ENCODE measurements around the gene FNDC10. TPM values are rescaled to one million over a fixed set of nuclear protein-coding genes. Genes with fewer than 3 reads are reported as not detected.

The FNDC10 gene
- total and polyA plus RNA-seq, 2 experiments from 2014 or later, result 3.1 to 9.8 TPM

DNA sequence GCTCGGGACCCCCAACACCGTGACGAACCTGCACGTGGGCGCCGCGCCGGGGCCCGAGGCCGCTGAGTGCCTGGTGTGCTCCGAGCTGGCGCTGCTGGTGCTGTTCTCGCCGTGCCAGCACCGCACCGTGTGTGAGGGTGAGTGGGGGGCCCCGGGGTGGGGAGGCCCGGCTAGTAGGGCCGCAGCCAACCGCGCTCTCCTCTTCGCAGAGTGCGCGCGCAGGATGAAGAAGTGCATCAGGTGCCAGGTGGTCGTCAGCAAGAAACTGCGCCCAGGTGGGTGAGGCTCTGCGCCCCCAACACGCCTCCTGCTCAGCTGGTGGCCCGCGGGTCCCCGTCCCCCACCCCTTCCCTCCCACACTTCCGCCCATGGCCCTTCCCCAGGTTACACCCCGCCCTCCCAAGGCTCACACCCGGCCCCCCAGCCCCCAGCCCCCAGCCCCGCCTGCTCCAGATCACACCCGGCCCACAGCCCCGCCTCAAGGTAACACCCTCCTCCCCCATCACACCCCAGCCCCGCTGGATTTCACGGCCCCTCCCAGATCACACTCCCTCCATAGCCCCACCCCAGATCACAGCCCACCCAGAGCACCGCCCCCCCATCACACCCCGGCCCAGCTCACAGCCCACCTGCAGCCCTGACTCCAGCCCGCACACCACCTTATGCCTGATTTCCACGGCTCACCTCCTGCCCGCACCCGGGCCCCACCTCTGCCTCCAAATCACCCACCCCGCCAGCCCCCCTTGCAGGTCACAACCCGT lies 29.7 kb upstream of the FNDC10 start:
- Histone ChIP-seq H3K4me1 (ENCODE audit: insufficient read depth) (no peaks in the 10 kb centered on the region), H3K4me2 (ENCODE audit: unreplicated experiment) (no peak overlapping the region), H3K9ac (no peak overlapping the region), H3K4me3 (no peak overlapping the region), H3K27ac (no peak overlapping the region), H2AFZ (no peak overlapping the region), H4K20me1 (ENCODE audit: insufficient read depth) (no peaks in the 10 kb centered on the region), H3K79me2 (ENCODE audit: insufficient read depth) (no peaks in the 10 kb centered on the region), H3F3A (ENCODE audit: insufficient read depth) (no peaks in the 10 kb centered on the region), H3K9me2 (ENCODE audit: insufficient read depth) (no peaks in the 10 kb centered on the region), H3K36me3 (ENCODE audit: low read depth) (no peaks in the 10 kb centered on the region), H3K9me3 (ENCODE audit: low read depth) (no peaks in the 10 kb centered on the region), H3K27me3 (replicated peaks; ENCODE audit: insufficient read depth) (peaks cover 4% of the 10 kb centered on the region)
- no peak for DNase-seq
- TF ChIP-seq EZH2 (IDR thresholded peaks at IDR 0.05; ENCODE audit: insufficient read depth, poor library complexity, severe bottlenecking) (no peak), EZH2phosphoT487 (IDR thresholded peaks at IDR 0.05; ENCODE audit: insufficient read depth, low read depth) (no peak)
- in situ Hi-C loops (cut with MboI), result no loop called here
- 82% methylated on average over 46 of the region's 48 CpGs; no CpG with 5 or more reads in 1 of the 2 experiments for WGBS, 2 experiments (ENCODE audit: low coverage in 1 of 2, low lambda C conversion rate in 2 of 2, missing lambda C conversion rate in 2 of 2)

- H3K27ac ChIP-seq, result no peak overlapping the region
- 89 to 91% methylated on average over 21 to 50 of the region's 53 CpGs for WGBS, 2 experiments (ENCODE audit: low coverage in 1 of 2, low lambda C conversion rate in 2 of 2, missing lambda C conversion rate in 2 of 2)
- H3K36me3 ChIP-seq (ENCODE audit: low read depth), result no peaks in the 10 kb centered on the region
- H4K20me1 ChIP-seq (ENCODE audit: insufficient read depth), result no peaks in the 10 kb centered on the region
- H3K4me1 ChIP-seq (ENCODE audit: insufficient read depth), result no peaks in the 10 kb centered on the region
- peaks cover 4% of the 10 kb centered on the region for H3K27me3 ChIP-seq (replicated peaks; ENCODE audit: insufficient read depth)
- no peak overlapping the region for H3K9ac ChIP-seq
- H3K4me3 ChIP-seq, result no peak overlapping the region
- DNase-seq, result no peak
- no peaks in the 10 kb centered on the region for H3K79me2 ChIP-seq (ENCODE audit: insufficient read depth)
- H3K9me2 ChIP-seq (ENCODE audit: insufficient read depth), result no peaks in the 10 kb centered on the region
- H3F3A ChIP-seq (ENCODE audit: insufficient read depth), result no peaks in the 10 kb centered on the region
- no peak overlapping the region for H2AFZ ChIP-seq
- H3K4me2 ChIP-seq (ENCODE audit: unreplicated experiment), result no peak overlapping the region
- TF ChIP-seq EZH2 (IDR thresholded peaks at IDR 0.05; ENCODE audit: insufficient read depth, poor library complexity, severe bottlenecking) (no peak), EZH2phosphoT487 (IDR thresholded peaks at IDR 0.05; ENCODE audit: insufficient read depth, low read depth) (no peak)
- in situ Hi-C loops (cut with MboI), result no loop called here
- no peaks in the 10 kb centered on the region for H3K9me3 ChIP-seq (ENCODE audit: low read depth)
Measured at GRCh38 chr1:1628754-1629429, 29.0 kb upstream of the FNDC10 start.

DNA sequence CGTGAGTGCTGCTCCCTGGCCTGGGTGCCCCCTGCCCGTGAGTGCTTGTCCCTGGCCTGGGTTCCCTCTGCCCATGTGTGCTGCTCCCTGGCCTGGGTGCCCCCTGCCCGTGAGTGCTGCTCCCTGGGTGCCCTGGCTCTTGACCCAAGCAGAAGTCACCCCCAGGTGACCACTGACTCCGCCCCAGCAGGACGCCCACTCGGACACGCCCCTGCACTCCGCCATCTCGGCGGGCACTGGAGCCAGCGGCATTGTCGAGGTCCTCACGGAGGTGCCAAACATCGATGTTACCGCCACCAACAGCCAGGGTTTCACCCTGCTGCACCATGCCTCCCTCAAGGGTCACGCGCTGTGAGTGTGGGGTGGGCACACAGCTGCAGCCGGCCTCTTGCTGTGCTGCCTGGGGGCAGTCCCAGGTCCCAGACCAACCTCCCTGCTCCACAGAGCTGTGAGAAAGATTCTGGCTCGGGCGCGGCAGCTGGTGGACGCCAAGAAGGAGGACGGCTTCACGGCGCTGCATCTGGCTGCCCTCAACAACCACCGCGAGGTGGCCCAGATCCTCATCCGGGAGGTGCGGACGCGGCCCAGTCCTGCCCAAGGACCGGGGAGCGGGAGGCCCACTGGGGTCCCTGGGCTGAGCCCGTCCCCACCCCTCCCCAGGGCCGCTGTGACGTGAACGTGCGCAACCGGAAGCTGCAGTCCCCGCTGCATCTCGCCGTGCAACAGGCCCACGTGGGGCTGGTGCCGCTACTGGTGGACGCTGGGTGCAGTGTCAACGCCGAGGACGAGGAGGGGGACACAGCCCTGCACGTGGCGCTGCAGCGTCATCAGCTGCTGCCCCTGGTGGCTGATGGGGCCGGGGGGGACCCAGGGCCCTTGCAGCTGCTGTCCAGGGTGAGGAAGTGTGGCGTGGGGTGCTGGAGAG lies 28.2 kb upstream of the FNDC10 start:
- no peaks in the 10 kb centered on the region for H4K20me1 ChIP-seq (ENCODE audit: insufficient read depth)
- in situ Hi-C loops (cut with MboI), result no loop called here
- H3K4me2 ChIP-seq (ENCODE audit: unreplicated experiment), result no peak overlapping the region
- H3K4me3 ChIP-seq, result no peak overlapping the region
- peaks cover 4% of the 10 kb centered on the region for H3K27me3 ChIP-seq (replicated peaks; ENCODE audit: insufficient read depth)
- H2AFZ ChIP-seq, result no peak overlapping the region
- no peaks in the 10 kb centered on the region for H3K36me3 ChIP-seq (ENCODE audit: low read depth)
- TF ChIP-seq EZH2phosphoT487 (IDR thresholded peaks at IDR 0.05; ENCODE audit: insufficient read depth, low read depth), result no peak
- TF ChIP-seq EZH2 (IDR thresholded peaks at IDR 0.05; ENCODE audit: insufficient read depth, poor library complexity, severe bottlenecking), result no peak
- no peaks in the 10 kb centered on the region for H3K4me1 ChIP-seq (ENCODE audit: insufficient read depth)
- no peaks in the 10 kb centered on the region for H3F3A ChIP-seq (ENCODE audit: insufficient read depth)
- WGBS, 2 experiments (ENCODE audit: low coverage in 1 of 2, low lambda C conversion rate in 2 of 2, missing lambda C conversion rate in 2 of 2), result 90 to 94% methylated on average over 32 to 50 of the region's 53 CpGs
- no peak for DNase-seq
- H3K27ac ChIP-seq, result no peak overlapping the region
- H3K9ac ChIP-seq, result no peak overlapping the region
- H3K9me2 ChIP-seq (ENCODE audit: insufficient read depth), result no peaks in the 10 kb centered on the region
- no peaks in the 10 kb centered on the region for H3K9me3 ChIP-seq (ENCODE audit: low read depth)
- H3K79me2 ChIP-seq (ENCODE audit: insufficient read depth), result no peaks in the 10 kb centered on the region

- in situ Hi-C loops (cut with MboI), result no loop called here
- no peaks in the 10 kb centered on the region for H3K36me3 ChIP-seq (ENCODE audit: low read depth)
- H3K9me3 ChIP-seq (ENCODE audit: low read depth), result no peaks in the 10 kb centered on the region
- 77 to 90% methylated on average over 19 to 37 of the region's 37 CpGs for WGBS, 2 experiments (ENCODE audit: low coverage in 1 of 2, low lambda C conversion rate in 2 of 2, missing lambda C conversion rate in 2 of 2)
- no peak for DNase-seq
- no peaks in the 10 kb centered on the region for H3F3A ChIP-seq (ENCODE audit: insufficient read depth)
- no peak overlapping the region for H2AFZ ChIP-seq
- peaks cover 4% of the 10 kb centered on the region for H3K27me3 ChIP-seq (replicated peaks; ENCODE audit: insufficient read depth)
- no peak overlapping the region for H3K9ac ChIP-seq
- no peak for TF ChIP-seq EZH2phosphoT487 (IDR thresholded peaks at IDR 0.05; ENCODE audit: insufficient read depth, low read depth)
- TF ChIP-seq EZH2 (IDR thresholded peaks at IDR 0.05; ENCODE audit: insufficient read depth, poor library complexity, severe bottlenecking), result no peak
- no peak overlapping the region for H3K4me3 ChIP-seq
- no peaks in the 10 kb centered on the region for H3K79me2 ChIP-seq (ENCODE audit: insufficient read depth)
- H3K27ac ChIP-seq, result no peak overlapping the region
- H4K20me1 ChIP-seq (ENCODE audit: insufficient read depth), result no peaks in the 10 kb centered on the region
- H3K4me2 ChIP-seq (ENCODE audit: unreplicated experiment), result no peak overlapping the region
- no peaks in the 10 kb centered on the region for H3K9me2 ChIP-seq (ENCODE audit: insufficient read depth)
- H3K4me1 ChIP-seq (ENCODE audit: insufficient read depth), result no peaks in the 10 kb centered on the region
Measured at GRCh38 chr1:1627261-1627828, 27.4 kb upstream of the FNDC10 start.

Measured in GM23248 (cell line).